ENCODE results near the gene ANKRD30B. TPM values are rescaled to one million over a fixed set of nuclear protein-coding genes. Genes with fewer than 3 reads are reported as not detected.

Gene ANKRD30B
- total and polyA plus RNA-seq, 2 of the 8 experiments (the other 6 are each of a cell fraction or from before 2014, with no cell fraction given) = not detected

GRCh38 chr18:14784133-14784532 is 36.2 kb downstream of the ANKRD30B start:
- H3K9me3 ChIP-seq (ENCODE audit: insufficient read depth in 2 of 2, low read depth in 1 of 2, low read length in 1 of 2) = peaks cover 18 to 28% of the 10 kb centered on the region in 2 experiments; a peak in 3 of 4 replicates
- H3K9ac ChIP-seq (replicated peaks in 1 of 4; ENCODE audit: extremely low read depth in 1 of 4, low read depth in 3 of 4, low read length in 3 of 4) = no peak overlapping the region
- no peak overlapping the region for H2BK15ac ChIP-seq (ENCODE audit: low read length)
- no peak overlapping the region for H3K23ac ChIP-seq (ENCODE audit: insufficient read length)
- H2BK120ac ChIP-seq (replicated peaks; ENCODE audit: low read depth, low read length) = no peak overlapping the region
- H3K4ac ChIP-seq (replicated peaks; ENCODE audit: insufficient read length, low read depth, low read length) = no peak overlapping the region
- no peak overlapping the region for H2BK12ac ChIP-seq (ENCODE audit: low read depth, low read length)
- DNase-seq (ENCODE audit: low read depth in 1 of 2, low spot score in 2 of 2) = no peak
- H2BK5ac ChIP-seq (ENCODE audit: low read depth, low read length) = no peak overlapping the region
- no peak for FAIRE-seq
- H3K4me1 ChIP-seq (replicated peaks in 1 of 4; ENCODE audit: control insufficient read depth in 3 of 4, insufficient read depth in 4 of 4, low read length in 3 of 4) = no peaks in the 10 kb centered on the region
- H2BK20ac ChIP-seq (ENCODE audit: low read length) = no peak overlapping the region
- no peak overlapping the region for H2AFZ ChIP-seq (ENCODE audit: low read length)
- no peaks in the 10 kb centered on the region for H3K23me2 ChIP-seq (ENCODE audit: low read depth, low read length)
- no peaks in the 10 kb centered on the region for H3K36me3 ChIP-seq (ENCODE audit: control insufficient read depth in 2 of 4, insufficient read depth in 4 of 4, low read length in 3 of 4)
- H3K4me2 ChIP-seq (ENCODE audit: insufficient read depth in 1 of 2, low read depth in 2 of 2, low read length in 2 of 2) = no peak overlapping the region
- H3K14ac ChIP-seq (ENCODE audit: insufficient read length) = no peak overlapping the region
- no peak overlapping the region for H4K5ac ChIP-seq (ENCODE audit: insufficient read length, low read depth, low read length)
- no peak overlapping the region for H4K8ac ChIP-seq (ENCODE audit: extremely low read depth, insufficient read depth, low read length)
- H3K4me3 ChIP-seq (ENCODE audit: extremely low read depth in 1 of 4, insufficient read depth in 2 of 4, low read depth in 3 of 4, low read length in 4 of 4) = no peak overlapping the region
- H4K91ac ChIP-seq (replicated peaks; ENCODE audit: insufficient read length, low read length) = no peak overlapping the region
- ChIA-PET CTCF (ENCODE audit: partially characterized antibody) (no interaction called here), POLR2A (ENCODE audit: partially characterized antibody) (no interaction called here)
- H2AK5ac ChIP-seq (ENCODE audit: low read depth, low read length) = no peak overlapping the region
- H3K27ac ChIP-seq (ENCODE audit: low read depth, low read length) = no peak overlapping the region
- no peaks in the 10 kb centered on the region for H3K27me3 ChIP-seq (replicated peaks in 1 of 4; ENCODE audit: control insufficient read depth in 3 of 4, extremely low read depth in 1 of 4, insufficient read depth in 3 of 4, low read length in 3 of 4)
- 88% methylated on average over 2 of the region's 2 CpGs; no CpG with 5 or more reads in 1 of the 2 experiments for WGBS, 2 experiments (ENCODE audit: extremely low coverage in 1 of 2, insufficient coverage in 1 of 2, insufficient read length in 1 of 2, insufficient replicate concordance in 2 of 2, low coverage in 1 of 2, low lambda C conversion rate in 2 of 2, missing lambda C conversion rate in 1 of 2)
- H3K18ac ChIP-seq (ENCODE audit: extremely low read depth, low read length) = no peak overlapping the region
- no peaks in the 10 kb centered on the region for H4K20me1 ChIP-seq (replicated peaks in 1 of 2; ENCODE audit: control insufficient read depth in 1 of 2, insufficient read depth in 2 of 2, low read length in 2 of 2)
- no peak overlapping the region for H3K56ac ChIP-seq (replicated peaks; ENCODE audit: insufficient read length, low read depth, low read length)
- no peaks in the 10 kb centered on the region for H3K79me2 ChIP-seq (ENCODE audit: control insufficient read depth in 1 of 2, insufficient read depth in 2 of 2, low read length in 2 of 2)
- no peaks in the 10 kb centered on the region for H3K79me1 ChIP-seq (ENCODE audit: low read depth, low read length)
- TF ChIP-seq CREB1 (IDR thresholded peaks at IDR 0.05) = no peak
